WTC11 (cell line): Measurements from ENCODE around the gene GRID2. TPM values are rescaled to one million over a fixed set of nuclear protein-coding genes. Genes with fewer than 3 reads are reported as not detected.
A peak's percentile ranks its signal among the peaks of the same experiment; 100 is the strongest.

Source experiments
- ATAC-seq: fragments of 200-7000 bp; cut with Tn5 transposase; 2 replicates; pipeline ENCODE4 v1.10.0; 2021; ENCODE audit warnings: mild to moderate bottlenecking, moderate library complexity
- CTCF ChIA-PET: fragments of 300-600 bp; sonication (Branson Sonifier 250); formaldehyde crosslinking; loops from one replicate; lab custom pipeline; 2021; ENCODE audit warnings: antibody characterized with exemption; lab: Charles Lee
- POLR2A ChIA-PET: fragments of 350-600 bp; sonication (Branson Sonifier 250); formaldehyde crosslinking; loops from one replicate; lab custom pipeline; 2021; ENCODE audit warnings: antibody characterized with exemption; lab: Charles Lee
- DNase-seq: peaks from one replicate; pipeline ENCODE4 v3.0.0; 2021; ENCODE audit warnings: low spot score
- H3K27ac Mint-ChIP-seq: 2 replicates; pipeline ENCODE4 v1.8.0; 2021; ENCODE audit warnings: mixed read lengths
- H3K27me3 Mint-ChIP-seq: 2 replicates; pipeline ENCODE4 v1.8.0; 2021; ENCODE audit warnings: low read depth, mild to moderate bottlenecking, moderate library complexity, mixed read lengths
- H3K36me3 Mint-ChIP-seq: 2 replicates; pipeline ENCODE4 v1.8.0; 2021; ENCODE audit warnings: mixed read lengths
- H3K4me1 Mint-ChIP-seq: 2 replicates; pipeline ENCODE4 v1.8.0; 2022; ENCODE audit warnings: mixed read lengths
- H3K4me3 Mint-ChIP-seq: 2 replicates; pipeline ENCODE4 v1.8.0; 2021; ENCODE audit warnings: mild to moderate bottlenecking, moderate library complexity, mixed read lengths
- H3K9me3 Mint-ChIP-seq: 2 replicates; pipeline ENCODE4 v1.8.0; 2021; ENCODE audit warnings: mixed read lengths
- ATF3 ChIP-seq: sonication (generic); formaldehyde crosslinking; conservative IDR thresholded peaks from 2 replicates; pipeline ENCODE4 v1.8.1; 2022; ENCODE audit warnings: mild to moderate bottlenecking, missing genetic modification reagents
- E2F4 ChIP-seq: sonication (generic); formaldehyde crosslinking; IDR thresholded peaks from 2 replicates; pipeline ENCODE4 v1.8.1; 2022; ENCODE audit warnings: low read depth, mild to moderate bottlenecking, moderate library complexity, missing genetic modification reagents, borderline replicate concordance
- ESRRA ChIP-seq: sonication (generic); formaldehyde crosslinking; IDR thresholded peaks from 2 replicates; pipeline ENCODE4 v1.8.1; 2022; ENCODE audit warnings: mild to moderate bottlenecking, missing genetic modification reagents, borderline replicate concordance
- FOXK1 ChIP-seq: sonication (generic); formaldehyde crosslinking; IDR thresholded peaks from 2 replicates; pipeline ENCODE4 v1.8.0; 2022; ENCODE audit warnings: mild to moderate bottlenecking, moderate library complexity, missing genetic modification reagents
- FOXP4 ChIP-seq: sonication (generic); formaldehyde crosslinking; IDR thresholded peaks from 2 replicates; pipeline ENCODE4 v1.8.0; 2022; ENCODE audit warnings: mild to moderate bottlenecking, missing genetic modification reagents
- HMGA2 ChIP-seq: fragments of 250-450 bp; sonication (Bioruptor Pico); IDR thresholded peaks from 2 replicates; pipeline ENCODE4 v1.4.0; 2021; ENCODE audit warnings: mild to moderate bottlenecking, moderate library complexity
- HMGXB4 ChIP-seq: sonication (generic); formaldehyde crosslinking; IDR thresholded peaks from 2 replicates; pipeline ENCODE4 v1.8.1; 2023; ENCODE audit warnings: mild to moderate bottlenecking, moderate library complexity, missing genetic modification reagents
- IRF1 ChIP-seq: sonication (generic); formaldehyde crosslinking; IDR thresholded peaks from 2 replicates; pipeline ENCODE4 v1.8.0; 2023; ENCODE audit warnings: missing genetic modification reagents
- IRF2 ChIP-seq: sonication (generic); formaldehyde crosslinking; IDR thresholded peaks from 2 replicates; pipeline ENCODE4 v1.8.0; 2022; ENCODE audit warnings: low read depth, missing genetic modification reagents, borderline replicate concordance
- MLX ChIP-seq: sonication (generic); formaldehyde crosslinking; IDR thresholded peaks from 2 replicates; pipeline ENCODE4 v1.8.1; 2023; ENCODE audit warnings: mild to moderate bottlenecking, missing genetic modification reagents, moderate library complexity
- NFE2L1 ChIP-seq: sonication (generic); formaldehyde crosslinking; IDR thresholded peaks from 2 replicates; pipeline ENCODE4 v1.8.1; 2023; ENCODE audit warnings: missing genetic modification reagents
- NR2C2 ChIP-seq: sonication (generic); formaldehyde crosslinking; IDR thresholded peaks from 2 replicates; pipeline ENCODE4 v1.8.0; 2022; ENCODE audit warnings: mild to moderate bottlenecking, missing genetic modification reagents
- PRDM15 ChIP-seq: sonication (generic); formaldehyde crosslinking; IDR thresholded peaks from 2 replicates; pipeline ENCODE4 v1.8.0; 2022; ENCODE audit warnings: missing genetic modification reagents
- RELA ChIP-seq: sonication (generic); formaldehyde crosslinking; IDR thresholded peaks from 2 replicates; pipeline ENCODE4 v1.8.1; 2022; ENCODE audit warnings: missing genetic modification reagents, mild to moderate bottlenecking, borderline replicate concordance
- RORB ChIP-seq: fragments of 250-450 bp; sonication (Bioruptor Pico); IDR thresholded peaks from 2 replicates; pipeline ENCODE4 v1.9.0; 2021; ENCODE audit warnings: mild to moderate bottlenecking
- TP53 ChIP-seq: sonication (generic); formaldehyde crosslinking; IDR thresholded peaks from 2 replicates; pipeline ENCODE4 v1.8.1; 2023; ENCODE audit warnings: mild to moderate bottlenecking, missing genetic modification reagents
- ZBTB21 ChIP-seq: sonication (generic); formaldehyde crosslinking; IDR thresholded peaks from 2 replicates; pipeline ENCODE4 v1.8.1; 2023; ENCODE audit warnings: mild to moderate bottlenecking, missing genetic modification reagents, borderline replicate concordance
- ZNF317 ChIP-seq: sonication (generic); formaldehyde crosslinking; IDR thresholded peaks from 2 replicates; pipeline ENCODE4 v1.8.1; 2023; ENCODE audit warnings: low read depth, mild to moderate bottlenecking, moderate library complexity, missing genetic modification reagents, borderline replicate concordance
- total RNA-seq: library from RNA; stranded (reverse); gene quantifications from 3 replicates; pipeline ENCODE4 v1.2.3, GENCODE V29; 2021

GRID2 gene
- total RNA-seq, 1 experiment from 2014 or later: 26.8 TPM

- Mint-ChIP-seq H3K27ac (no peak overlapping the region), H3K36me3 (peaks cover 7% of the 10 kb centered on the region), H3K4me3 (no peak overlapping the region), H3K4me1 (peaks cover 45% of the 10 kb centered on the region), H3K27me3 (no peaks in the 10 kb centered on the region), H3K9me3 (peaks cover 11% of the 10 kb centered on the region)
- ATAC-seq (no peak), DNase-seq (no peak)
- CTCF ChIA-PET: interaction anchor here (1.4 kb wide), 1 partner anchor 13 kb away, joined by 6 read pairs; the partner anchor contains the start of gene GRID2
- no peak for TF ChIP-seq IRF1 (CRISPR knock-in tag)
- no peak for TF ChIP-seq FOXK1 (CRISPR knock-in tag)
- TF ChIP-seq PRDM15: no peak
- POLR2A ChIA-PET: no interaction called here
Measured at GRCh38 chr4:92317047-92317446, 13.3 kb downstream of the GRID2 start.

- H3K27ac Mint-ChIP-seq: no peak overlapping the region
- ChIA-PET CTCF (no interaction called here), POLR2A (no interaction called here)
- TF ChIP-seq HMGXB4 (CRISPR knock-in tag): no peak
- TF ChIP-seq IRF2 (CRISPR knock-in tag): no peak
- no peak for TF ChIP-seq MLX (CRISPR knock-in tag)
- ATAC-seq: peak; percentile 40
- no peaks in the 10 kb centered on the region for H3K27me3 Mint-ChIP-seq
- no peak for DNase-seq
- H3K9me3 Mint-ChIP-seq: no peaks in the 10 kb centered on the region
- H3K4me1 Mint-ChIP-seq: peaks cover 51% of the 10 kb centered on the region
- H3K4me3 Mint-ChIP-seq: no peak overlapping the region
- no peaks in the 10 kb centered on the region for H3K36me3 Mint-ChIP-seq
Measured at GRCh38 chr4:92328095-92328494, 24.3 kb downstream of the GRID2 start.

GRCh38 chr4:92333016-92333415, 29.2 kb downstream of the GRID2 start:
- no peaks in the 10 kb centered on the region for H3K36me3 Mint-ChIP-seq
- POLR2A ChIA-PET: no interaction called here
- no peak for ATAC-seq

More at GRCh38 chr4:92333016-92333415, 29.2 kb downstream of the GRID2 start:
- Mint-ChIP-seq H3K4me1 (peaks cover 45% of the 10 kb centered on the region), H3K27ac (no peak overlapping the region), H3K9me3 (no peaks in the 10 kb centered on the region), H3K27me3 (no peaks in the 10 kb centered on the region), H3K4me3 (no peak overlapping the region)
- CTCF ChIA-PET: no interaction called here
- DNase-seq: no peak
- TF ChIP-seq E2F4 (CRISPR knock-in tag) (no peak), ATF3 (no peak), MLX (CRISPR knock-in tag) (no peak), ZBTB21 (no peak), RORB (no peak), HMGA2 (CRISPR knock-in tag) (no peak), NR2C2 (CRISPR knock-in tag) (no peak), FOXP4 (CRISPR knock-in tag) (no peak), NFE2L1 (CRISPR knock-in tag) (no peak), ZNF317 (CRISPR knock-in tag) (no peak), ESRRA (CRISPR knock-in tag) (no peak), TP53 (CRISPR knock-in tag) (no peak), RELA (CRISPR knock-in tag) (no peak)
